Endothelial cell of umbilical vein (primary cell): ENCODE data around the gene KIFC3. TPM values are rescaled to one million over a fixed set of nuclear protein-coding genes. Genes with fewer than 3 reads are reported as not detected.

ENCODE experiments used
- BruUV-seq: library from RNA; stranded (reverse); fragments of 400-500 nt; replicated peaks from 2 replicates; lab custom pipeline; 2021; lab: Mats Ljungman, UMichigan
- CTCF ChIA-PET: fragments of 300-600, 350-600 bp; sonication (Branson Sonifier 250); formaldehyde crosslinking; loops from one replicate; lab custom pipeline; 2021; ENCODE audit warnings: antibody characterized with exemption, inconsistent platforms; lab: Charles Lee
- POLR2A ChIA-PET: fragments of 300-600, 350-600 bp; sonication (Branson Sonifier 250); formaldehyde crosslinking; loops from one replicate; lab custom pipeline; 2021; ENCODE audit warnings: antibody characterized with exemption, inconsistent platforms; lab: Charles Lee
- DNase-seq: peaks from one replicate; pipeline ENCODE4 v3.0.0-alpha.2; 2011; ENCODE audit warnings: low read depth, low spot score
- FAIRE-seq: peaks from 2 replicates; lab custom pipeline; 2011; peaks lifted over from hg19 to GRCh38; lab: Jason Lieb, UNC
- H2AFZ ChIP-seq: 2 replicates; pipeline ENCODE4 v1.6.0; 2012; ENCODE audit warnings: low read depth, low read length, control low read depth, inconsistent platforms
- H3K27ac ChIP-seq: 2 replicates; pipeline ENCODE4 v1.5.1; 2011; ENCODE audit warnings: low read depth, mild to moderate bottlenecking, control low read depth, low read length, moderate library complexity; ENCODE audit not compliant: insufficient read depth
- H3K27me3 ChIP-seq, 2 experiments: 2 replicates each; pipeline versions ENCODE4 v1.6.0 to v1.6.1; 2011; ENCODE audit warnings: low read length in 2 of 2, mixed read lengths in 1 of 2; ENCODE audit not compliant: control insufficient read depth in 2 of 2, insufficient read depth in 2 of 2
- H3K36me3 ChIP-seq, 2 experiments: 2 replicates in 1 of 2; 3 replicates in 1 of 2; pipeline ENCODE4 v1.5.1; 2011; ENCODE audit warnings: low read length in 2 of 2, mild to moderate bottlenecking in 1 of 2, moderate library complexity in 1 of 2; ENCODE audit not compliant: control insufficient read depth in 2 of 2, insufficient read depth in 2 of 2; ENCODE audit errors: extremely low read depth in 1 of 2
- H3K4me1 ChIP-seq: 3 replicates; pipeline ENCODE4 v1.5.1; 2011; ENCODE audit warnings: mild to moderate bottlenecking, low read length; ENCODE audit not compliant: control insufficient read depth, insufficient read depth; ENCODE audit errors: extremely low read depth
- H3K4me2 ChIP-seq: 2 replicates; pipeline ENCODE4 v1.6.1; 2011; ENCODE audit warnings: low read length, control low read depth, mixed read lengths; ENCODE audit not compliant: insufficient read depth
- H3K4me3 ChIP-seq, 3 experiments: fragments of 200-600 bp in 1 of 3; sonication (generic), shearing (Covaris generic) in 1 of 3; replicated peaks in 1 of 3; 2 replicates each; pipeline ENCODE4 v1.5.1; 2011 to 2016; ENCODE audit warnings: control low read depth in 3 of 3, low read length in 3 of 3, mild to moderate bottlenecking in 2 of 3, inconsistent platforms in 1 of 3, low read depth in 1 of 3, moderate library complexity in 1 of 3; ENCODE audit not compliant: insufficient read depth in 1 of 3
- H3K79me2 ChIP-seq: 2 replicates; pipeline ENCODE4 v1.6.0; 2012; ENCODE audit warnings: low read length, inconsistent platforms; ENCODE audit not compliant: control insufficient read depth, insufficient read depth
- H3K9ac ChIP-seq: replicated peaks from 2 replicates; pipeline ENCODE3; 2011; ENCODE audit warnings: low read length, control low read depth; ENCODE audit not compliant: insufficient read depth; ENCODE audit errors: extremely low read depth
- H3K9me1 ChIP-seq: replicated peaks from 3 replicates; pipeline ENCODE4 v1.6.0; 2011; ENCODE audit warnings: mild to moderate bottlenecking, low read length; ENCODE audit not compliant: control insufficient read depth, insufficient read depth; ENCODE audit errors: extremely low read depth
- H3K9me3 ChIP-seq: replicated peaks from 2 replicates; pipeline ENCODE4 v1.5.1; 2012; ENCODE audit warnings: low read length, inconsistent platforms; ENCODE audit not compliant: control insufficient read depth, insufficient read depth
- H4K20me1 ChIP-seq: replicated peaks from 2 replicates; pipeline ENCODE3; 2011; ENCODE audit warnings: mild to moderate bottlenecking, low read length; ENCODE audit not compliant: control insufficient read depth, insufficient read depth; ENCODE audit errors: extremely low read depth
- CTCF ChIP-seq, 2 donors: IDR thresholded peaks; 1 replicate in 1 of 2; 2 replicates in 1 of 2; pipeline ENCODE4 v1.5.1; 2011; ENCODE audit warnings: low read length in 2 of 2, mild to moderate bottlenecking in 2 of 2, moderate library complexity in 2 of 2, control low read depth in 1 of 2, inconsistent platforms in 1 of 2, low read depth in 1 of 2; ENCODE audit not compliant: insufficient read depth in 1 of 2; ENCODE audit errors: extremely low read depth in 1 of 2
- EZH2 ChIP-seq: IDR thresholded peaks from 2 replicates; pipeline ENCODE4 v1.6.1; 2012; ENCODE audit warnings: borderline replicate concordance, low read depth, mild to moderate bottlenecking, moderate library complexity, low read length, inconsistent platforms; ENCODE audit not compliant: severe bottlenecking
- FOS ChIP-seq: IDR thresholded peaks from 2 replicates; pipeline ENCODE4 v1.6.1; 2011; ENCODE audit warnings: mild to moderate bottlenecking, low read length, moderate library complexity, borderline replicate concordance; ENCODE audit not compliant: insufficient read depth
- GATA2 ChIP-seq: IDR thresholded peaks from 2 replicates; pipeline ENCODE4 v1.7.0; 2011; ENCODE audit warnings: low read depth, mild to moderate bottlenecking, moderate library complexity, mixed read lengths, low read length; ENCODE audit not compliant: insufficient read length, insufficient read depth
- JUN ChIP-seq: IDR thresholded peaks from 2 replicates; pipeline ENCODE4 v1.6.1; 2011; ENCODE audit warnings: borderline replicate concordance, low read depth; ENCODE audit not compliant: insufficient read length, insufficient read depth
- MAX ChIP-seq: IDR thresholded peaks from 2 replicates; pipeline ENCODE4 v1.6.1; 2011; ENCODE audit not compliant: insufficient read depth, insufficient read length
- MYC ChIP-seq: IDR thresholded peaks from one replicate; pipeline ENCODE4 v1.6.1; 2011; ENCODE audit warnings: mild to moderate bottlenecking, low read depth, low read length
- POLR2A ChIP-seq: IDR thresholded peaks from 2 replicates; pipeline ENCODE4 v1.6.1; 2012; ENCODE audit warnings: low read depth, mild to moderate bottlenecking, control low read depth, low read length
- POLR2AphosphoS5 ChIP-seq: IDR thresholded peaks from 2 replicates; pipeline ENCODE4 v1.6.1; 2012; ENCODE audit warnings: low read depth, mild to moderate bottlenecking, control low read depth, low read length, moderate library complexity; ENCODE audit not compliant: insufficient read depth
- dilution Hi-C: fragments of 300-500 bp; cut with MboI; formaldehyde crosslinking; loops from one replicate; pipeline ENCODE4 v1.15.0; 2019; ENCODE audit warnings: low sequenced_read_pairs; ENCODE audit not compliant: extremely low pct_ligation_motif_present
- intact Hi-C: fragments of 100-400 bp; cut with micrococcal nuclease; formaldehyde crosslinking; loops from one replicate; pipeline ENCODE4 v1.10.0; 2022
- polyA plus RNA-seq, 4 experiments: library from polyadenylated mRNA; depleted of rRNA in 3 of 4; stranded (reverse) in 3 of 4; unstranded in 1 of 4; fragments of >200 nt; gene quantifications; 2 replicates each; pipeline versions ENCODE4 v1.2.1 to v1.2.3, GENCODE V29; 2011 to 2012; ENCODE audit warnings: missing spikeins in 1 of 4
- total RNA-seq: library from RNA; stranded (reverse); gene quantifications from 2 replicates; pipeline ENCODE4 v1.2.3, GENCODE V29; 2021

KIFC3 gene
- total and polyA plus RNA-seq, 2 donors (not counting 3 experiments of a cell fraction or from before 2014, with no cell fraction given): 36.3 to 62.2 TPM

GRCh38 chr16:57750796-57751538 is 51.3 kb downstream of the KIFC3 start:
- Histone ChIP-seq H3K27me3 (no peaks in the 10 kb centered on the region), H4K20me1 (no peaks in the 10 kb centered on the region), H3K4me1 (no peaks in the 10 kb centered on the region), H3K9ac (no peak overlapping the region), H3K36me3 (peaks cover 0 to 16% of the 10 kb centered on the region in 2 experiments), H3K4me3 (no peak overlapping the region), H3K9me3 (no peaks in the 10 kb centered on the region), H3K9me1 (no peaks in the 10 kb centered on the region), H3K4me2 (no peak overlapping the region), H3K27ac (no peak overlapping the region), H3K79me2 (no peaks in the 10 kb centered on the region), H2AFZ (no peak overlapping the region)
- dilution Hi-C loops (no loop called here), intact Hi-C loops (no loop called here)
- TF ChIP-seq MYC (no peak), JUN (no peak), FOS (no peak), EZH2 (no peak), POLR2AphosphoS5 (no peak)
- ChIA-PET CTCF (interaction anchor here (1.2 kb wide), 1 partner anchor 175 kb away, joined by 3 read pairs; no protein-coding TSS in a partner anchor), POLR2A (no interaction called here)
- BruUV-seq: no TSS peak
- DNase-seq: no peak
- FAIRE-seq: no peak

DNA sequence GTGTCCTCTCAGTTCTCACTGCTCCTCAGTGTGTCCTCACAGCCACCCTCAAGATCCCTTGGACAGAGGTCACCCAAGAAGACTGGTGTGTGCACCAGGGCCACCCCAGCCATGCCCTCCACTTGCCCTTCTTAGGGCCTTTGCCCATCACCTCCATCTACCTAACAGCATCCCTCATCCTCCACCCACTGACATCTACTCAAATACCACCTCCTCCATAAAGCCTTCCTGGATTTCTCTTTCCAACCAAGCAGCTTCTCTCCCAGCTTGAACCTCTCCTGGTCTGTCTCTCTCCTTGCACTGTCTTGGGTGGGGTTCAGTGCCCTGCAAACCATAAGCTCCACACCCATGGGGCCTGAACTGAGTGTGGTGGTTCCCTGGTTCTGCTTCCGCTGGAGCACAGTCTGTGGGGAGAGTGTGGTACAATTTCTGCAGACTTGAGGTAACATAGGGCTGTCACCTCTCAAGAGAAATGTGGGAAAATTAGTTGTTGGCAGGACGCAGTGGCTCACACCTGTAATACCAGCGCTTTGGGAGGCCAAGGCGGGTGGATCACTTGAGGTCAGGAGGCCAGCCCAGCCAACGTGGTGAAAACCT is 52.3 kb downstream of the KIFC3 start:
- intact Hi-C loops: no loop called here
- CTCF ChIA-PET: no interaction called here
- FAIRE-seq: no peak

More for the DNA sequence above, 52.3 kb downstream of the KIFC3 start:
- H3K27ac ChIP-seq: no peak overlapping the region
- no peak overlapping the region for H3K4me2 ChIP-seq
- no peak overlapping the region for H3K4me3 ChIP-seq
- H3K4me1 ChIP-seq: no peaks in the 10 kb centered on the region
- peaks cover 0 to 8% of the 10 kb centered on the region in 2 experiments for H3K36me3 ChIP-seq
- dilution Hi-C loops: no loop called here
- no peak for DNase-seq
- no peaks in the 10 kb centered on the region for H3K79me2 ChIP-seq
- POLR2A ChIA-PET: no interaction called here
- no peaks in the 10 kb centered on the region for H3K9me1 ChIP-seq
- H3K9ac ChIP-seq: no peak overlapping the region
- H3K27me3 ChIP-seq: no peaks in the 10 kb centered on the region
- no TSS peak for BruUV-seq
- H2AFZ ChIP-seq: no peak overlapping the region
- no peaks in the 10 kb centered on the region for H4K20me1 ChIP-seq
- no peak for TF ChIP-seq MAX
- TF ChIP-seq POLR2AphosphoS5: no peak
- TF ChIP-seq JUN: no peak
- no peak for TF ChIP-seq CTCF (IDR thresholded peaks at IDR 0.05; ENCODE audit: extremely low read depth in 1 of 2, insufficient read depth in 1 of 2, low read depth in 1 of 2, low read length in 2 of 2)
- TF ChIP-seq EZH2: no peak
- no peak for TF ChIP-seq POLR2A
- no peak for TF ChIP-seq GATA2
- no peak for TF ChIP-seq MYC
- no peak for TF ChIP-seq FOS
- H3K9me3 ChIP-seq: no peaks in the 10 kb centered on the region
